Ovary (tissue), 9 donors: Measurements from ENCODE around the gene PTPRN. TPM values are rescaled to one million over a fixed set of nuclear protein-coding genes. Genes with fewer than 3 reads are reported as not detected.
A peak's percentile ranks its signal among the peaks of the same experiment; 100 is the strongest.

ENCODE experiments used
- DNase-seq, 5 donors: peaks; one replicate each; pipeline ENCODE4 v3.0.0-alpha.2; 2019 to 2020
- H3K27ac ChIP-seq, 2 donors: fragments of 200-600 bp; one replicate each; pipeline versions ENCODE4 v1.5.1 to v1.8.0; 2019 to 2022
- H3K27me3 ChIP-seq: fragments of 200-600 bp; one replicate; pipeline ENCODE4 v1.8.0; 2022
- H3K36me3 ChIP-seq: fragments of 200-600 bp; sonication (generic); one replicate; pipeline ENCODE4 v1.5.1; 2019
- H3K4me1 ChIP-seq: one replicate; pipeline ENCODE4 v1.8.1; 2013; ENCODE audit warnings: mild to moderate bottlenecking, moderate library complexity; ENCODE audit not compliant: insufficient read depth
- H3K4me3 ChIP-seq: fragments of 200-600 bp; sonication (generic); one replicate; pipeline ENCODE4 v1.5.1; 2017
- H3K9me3 ChIP-seq, 2 donors: fragments of 200-600 bp in 1 of 2; sonication (generic) in 1 of 2; one replicate each; pipeline versions ENCODE4 v1.5.1 to v1.8.1; 2013 to 2019; ENCODE audit warnings: mild to moderate bottlenecking in 1 of 2, moderate library complexity in 1 of 2
- EP300 ChIP-seq: sonication (generic); formaldehyde crosslinking; IDR thresholded peaks from one replicate; pipeline ENCODE4 v1.6.1; 2017; ENCODE audit warnings: antibody characterized with exemption
- POLR2A ChIP-seq: fragments of 450-650 bp; IDR thresholded peaks from one replicate; pipeline ENCODE4 v1.6.1; 2017; ENCODE audit warnings: antibody characterized with exemption, mild to moderate bottlenecking, moderate library complexity
- WGBS, 3 donors: extraction: QIAGEN DNeasy Blood & Tissue Kit in 1 of 3; methylation state at CpG; one replicate each; pipeline versions ENCODE4 v1.1.5 to v1.1.7; 2013 to 2017; 5-methylcytosine and 5-hydroxymethylcytosine counted together
- intact Hi-C, 4 donors: fragments of 100-400 bp; cut with DNase I; formaldehyde crosslinking; loops; one replicate each; pipeline versions ENCODE4 v1.11.0 to v1.15.1; 2022 to 2023
- polyA plus RNA-seq, 2 donors: library from polyadenylated mRNA; stranded (reverse); fragments of 200-250 nt in 1 of 2; fragments of 350-450 nt in 1 of 2; fragmentation: Illumina TruSeq in 1 of 2; extraction: RNeasy Lipid Tissue Mini Kit (QIAGEN cat#74804) in 1 of 2; gene quantifications; one replicate each; pipeline ENCODE4 v1.2.3, GENCODE V29; 2013 to 2014
- total RNA-seq, 7 donors: library from RNA; depleted of rRNA in 2 of 7; stranded (reverse); fragments of >200 nt in 2 of 7; fragmentation: NEBNext Ultra II Directional in 3 of 7; extraction: Animal tissue kit (Norgen Biotek cat#: 25700) in 3 of 7; gene quantifications; one replicate each; pipeline versions ENCODE4 v1.1.0 to v1.2.4, GENCODE V29; 2016 to 2023
- TF ChIP-seq, protein P1 (sequence below), 3 donors: fragments of 450-650 bp in 2 of 3; fragments of 200-600 bp in 1 of 3; IDR thresholded peaks; one replicate each; pipeline versions ENCODE4 v1.5.1 to v1.8.0; 2016 to 2022; ENCODE audit warnings: antibody characterized with exemption in 3 of 3, mild to moderate bottlenecking in 1 of 3
- donor health status: DM: no; HTN: no; CAD: no; lungs with moderate emphysema.
- donor health status: DM: no; HTN: no; CAD: no.
- donor health status: Bipolar disorder and iron deficiency.
- donor health status: DM: yes; HTN: yes; CAD: no.
- donor health status: DM: no; HTN: no; CAD: no.
- donor health status: DM: yes; HTN: yes; CAD: no.

The PTPRN gene
- total and polyA plus RNA-seq, 9 donors = 0.08 to 2.3 (median 0.81) TPM; not detected in 1

DNA sequence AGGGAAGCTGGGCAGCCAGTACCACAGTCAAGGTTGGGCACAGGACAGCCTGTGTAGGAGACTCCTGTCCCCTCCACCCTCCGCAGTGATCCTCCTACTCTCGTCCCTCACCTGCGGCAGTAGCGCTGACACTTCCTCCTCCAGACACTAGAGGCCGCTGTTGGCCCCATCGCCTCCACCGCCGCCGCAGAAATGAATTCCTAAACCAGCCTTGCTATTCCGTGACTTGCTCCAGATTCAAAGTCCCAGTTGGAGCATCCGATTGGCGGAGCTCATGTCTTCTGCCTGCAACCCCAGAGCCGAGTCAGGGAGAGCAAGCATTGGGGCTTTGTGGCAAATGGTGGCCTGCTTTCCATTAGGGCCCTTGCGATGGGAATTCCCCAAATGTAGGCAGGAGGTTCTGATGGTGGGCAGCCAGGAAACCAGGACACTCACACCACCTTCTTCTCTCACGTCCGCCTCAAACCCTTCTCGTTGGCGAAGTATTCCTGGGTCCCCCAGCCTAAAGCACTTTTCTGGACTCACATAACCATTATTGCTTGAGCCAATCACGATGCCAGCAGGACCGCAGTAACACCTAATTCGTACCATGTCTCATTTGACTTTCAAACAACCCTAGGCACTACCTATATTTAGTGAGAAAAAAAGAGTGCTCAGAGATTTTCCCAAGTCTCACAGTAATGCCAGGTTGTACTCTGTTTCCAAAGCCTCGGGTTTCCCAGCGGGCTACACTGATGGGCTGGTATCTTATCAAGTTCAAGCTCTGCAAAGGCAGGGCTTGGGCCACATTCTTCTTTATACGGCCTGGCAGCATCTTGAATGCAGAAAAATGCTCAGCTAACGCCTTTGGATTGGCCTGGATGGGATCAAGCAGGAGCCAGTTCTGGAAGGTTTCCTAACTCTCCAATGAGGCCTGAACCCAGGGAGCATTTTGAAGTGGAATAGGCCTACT is 31.2 kb downstream of the PTPRN start:
- peak overlapping the region; percentile 98 for H3K27ac ChIP-seq
- 22 to 24% (median 23%) methylated on average over 25 of the region's 25 CpGs for WGBS, 3 donors
- intact Hi-C loops = loop anchor here in 2 of 4 donors (2.0 to 10.0 kb wide), 3 partner anchors 17 to 247 kb away; partner anchors contain the start of gene DNPEP (in 1 of the 2)
- H3K4me1 ChIP-seq = peaks cover 8% of the 10 kb centered on the region
- TF ChIP-seq, protein P1, sequence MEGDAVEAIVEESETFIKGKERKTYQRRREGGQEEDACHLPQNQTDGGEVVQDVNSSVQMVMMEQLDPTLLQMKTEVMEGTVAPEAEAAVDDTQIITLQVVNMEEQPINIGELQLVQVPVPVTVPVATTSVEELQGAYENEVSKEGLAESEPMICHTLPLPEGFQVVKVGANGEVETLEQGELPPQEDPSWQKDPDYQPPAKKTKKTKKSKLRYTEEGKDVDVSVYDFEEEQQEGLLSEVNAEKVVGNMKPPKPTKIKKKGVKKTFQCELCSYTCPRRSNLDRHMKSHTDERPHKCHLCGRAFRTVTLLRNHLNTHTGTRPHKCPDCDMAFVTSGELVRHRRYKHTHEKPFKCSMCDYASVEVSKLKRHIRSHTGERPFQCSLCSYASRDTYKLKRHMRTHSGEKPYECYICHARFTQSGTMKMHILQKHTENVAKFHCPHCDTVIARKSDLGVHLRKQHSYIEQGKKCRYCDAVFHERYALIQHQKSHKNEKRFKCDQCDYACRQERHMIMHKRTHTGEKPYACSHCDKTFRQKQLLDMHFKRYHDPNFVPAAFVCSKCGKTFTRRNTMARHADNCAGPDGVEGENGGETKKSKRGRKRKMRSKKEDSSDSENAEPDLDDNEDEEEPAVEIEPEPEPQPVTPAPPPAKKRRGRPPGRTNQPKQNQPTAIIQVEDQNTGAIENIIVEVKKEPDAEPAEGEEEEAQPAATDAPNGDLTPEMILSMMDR (IDR thresholded peaks at IDR 0.05) = peak; percentile 92 to 97 (median 96)
- no peak for TF ChIP-seq EP300
- peak; percentile 24 for TF ChIP-seq POLR2A
- no peaks in the 10 kb centered on the region for H3K36me3 ChIP-seq
- H3K9me3 ChIP-seq = no peaks in the 10 kb centered on the region
- H3K27me3 ChIP-seq = no peaks in the 10 kb centered on the region
- DNase-seq = peak; percentile 71 to 87 (median 83)
- H3K4me3 ChIP-seq = no peak overlapping the region

DNA sequence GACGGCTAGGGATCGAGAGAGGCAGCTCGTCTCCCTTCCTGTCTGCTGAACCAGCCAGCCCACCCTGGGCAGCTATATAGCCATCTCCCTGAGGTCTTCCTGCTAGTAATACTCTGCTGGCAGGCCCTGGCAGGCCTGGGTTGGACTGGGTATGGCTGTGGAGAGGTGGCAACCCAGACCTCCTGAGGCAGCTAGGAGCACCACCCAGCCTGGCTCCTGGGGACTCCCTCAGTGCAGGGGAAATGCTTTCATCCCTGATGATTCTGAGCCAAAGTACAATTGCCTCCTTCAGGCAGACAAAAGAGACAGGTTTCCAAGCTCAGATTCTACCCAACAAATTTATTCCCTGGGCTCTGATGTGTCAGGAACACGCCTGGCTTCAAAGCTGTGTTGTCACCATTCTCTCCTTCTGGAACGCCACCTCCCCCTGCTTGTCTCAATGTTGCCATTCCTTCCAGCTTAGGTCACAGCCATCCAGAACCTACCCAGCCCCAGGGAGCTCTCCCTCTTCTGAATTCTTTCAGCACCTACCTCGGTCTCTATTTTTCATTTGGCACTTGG is 34.8 kb downstream of the PTPRN start:
- intact Hi-C loops = loop anchor here in 2 of 4 donors (10.0 kb wide), 1 partner anchor 250 kb away; no protein-coding TSS in a partner anchor
- H3K4me3 ChIP-seq = no peak overlapping the region
- no peaks in the 10 kb centered on the region for H3K9me3 ChIP-seq
- peaks cover 8% of the 10 kb centered on the region for H3K4me1 ChIP-seq
- TF ChIP-seq, protein P1 (IDR thresholded peaks at IDR 0.05) = no peak
- TF ChIP-seq POLR2A (no peak), EP300 (no peak)
- no peaks in the 10 kb centered on the region for H3K36me3 ChIP-seq
- no peak overlapping the region for H3K27ac ChIP-seq
- DNase-seq = no peak
- 21 to 29% (median 22%) methylated on average over 6 of the region's 6 CpGs for WGBS, 3 donors
- no peaks in the 10 kb centered on the region for H3K27me3 ChIP-seq

DNA sequence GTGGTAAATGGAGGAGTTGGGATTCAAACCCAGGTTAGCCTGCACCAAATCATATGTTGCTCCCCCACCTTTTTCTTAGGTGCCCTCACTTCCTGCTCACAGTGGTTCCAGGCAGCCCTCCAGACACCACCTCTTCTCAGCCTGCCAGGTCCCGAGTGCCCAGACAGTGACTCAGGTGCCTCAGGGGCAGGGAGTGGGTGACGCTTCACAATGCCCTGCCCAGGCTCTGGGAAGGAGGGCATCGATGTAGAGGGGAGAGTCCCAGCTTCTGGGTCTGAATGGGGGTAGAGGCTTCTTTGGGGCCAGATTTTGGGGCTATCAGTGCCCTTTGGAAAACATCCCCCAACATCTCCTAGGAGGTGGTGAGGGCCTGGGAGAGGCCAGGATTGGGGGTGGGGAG is 35.3 kb downstream of the PTPRN start:
- Histone ChIP-seq H3K4me3 (no peak overlapping the region), H3K36me3 (no peaks in the 10 kb centered on the region), H3K27ac (no peak overlapping the region), H3K9me3 (no peaks in the 10 kb centered on the region), H3K27me3 (no peaks in the 10 kb centered on the region), H3K4me1 (peaks cover 8% of the 10 kb centered on the region)
- TF ChIP-seq POLR2A (no peak), EP300 (no peak)
- TF ChIP-seq, protein P1 (IDR thresholded peaks at IDR 0.05) = no peak
- 75 to 82% (median 77%) methylated on average over 3 of the region's 3 CpGs for WGBS, 3 donors
- DNase-seq = no peak
- intact Hi-C loops = loop anchor here in 2 of 4 donors (10.0 kb wide), 1 partner anchor 251 kb away; no protein-coding TSS in a partner anchor

DNA sequence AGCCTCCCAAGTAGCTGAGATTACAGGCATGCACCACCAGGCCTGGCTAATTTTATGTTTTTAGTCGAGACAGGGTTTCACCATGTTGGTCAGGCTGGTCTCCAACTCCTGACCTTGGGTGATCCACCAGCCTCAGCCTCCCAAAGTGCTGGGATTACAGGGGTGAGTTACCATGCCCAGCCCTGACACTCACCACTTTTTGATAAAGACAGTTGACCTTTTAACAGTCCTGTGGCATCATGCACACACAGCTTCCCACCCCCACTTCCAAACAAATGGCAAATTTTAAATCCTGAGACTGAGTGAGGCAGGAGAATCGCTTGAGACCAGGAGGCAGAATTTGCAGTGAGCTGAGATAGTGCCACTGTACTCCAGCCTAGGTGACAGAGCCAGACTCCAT is 36.2 kb downstream of the PTPRN start:
- no peaks in the 10 kb centered on the region for H3K27me3 ChIP-seq
- no peak for TF ChIP-seq EP300
- no peak for TF ChIP-seq POLR2A
- TF ChIP-seq, protein P1 (IDR thresholded peaks at IDR 0.05) = no peak
- no peak for DNase-seq
- peaks cover 5% of the 10 kb centered on the region for H3K4me1 ChIP-seq
- no peak overlapping the region for H3K4me3 ChIP-seq
- intact Hi-C loops = loop anchor here in 2 of 4 donors (10.0 kb wide), 1 partner anchor 252 kb away; no protein-coding TSS in a partner anchor
- no peak overlapping the region for H3K27ac ChIP-seq
- no peaks in the 10 kb centered on the region for H3K9me3 ChIP-seq
- H3K36me3 ChIP-seq = no peaks in the 10 kb centered on the region
- 60 to 83% (median 67%) methylated on average over 2 of the region's 2 CpGs for WGBS, 3 donors
